Cardiac muscle cell (in vitro differentiated cells and primary cell): ENCODE results near the gene RRP1. TPM values are rescaled to one million over a fixed set of nuclear protein-coding genes. Genes with fewer than 3 reads are reported as not detected.

Experiments used
- DNase-seq, 2 donors: peaks; one replicate each; pipeline versions ENCODE4 v3.0.0 to v3.0.0-alpha.2; 2010 to 2017; ENCODE audit warnings: low read depth in 1 of 2, low spot score in 1 of 2
- H3K27ac ChIP-seq: fragments of 200-600 bp; sonication (generic); 2 replicates; pipeline ENCODE4 v1.5.1; 2016
- H3K27me3 ChIP-seq: fragments of 200-600 bp; sonication (generic); 2 replicates; pipeline ENCODE4 v1.6.0; 2016; ENCODE audit warnings: control low read depth
- H3K36me3 ChIP-seq: fragments of 200-600 bp; sonication (generic); 2 replicates; pipeline ENCODE4 v1.5.1; 2016; ENCODE audit warnings: control low read depth
- H3K4me1 ChIP-seq: fragments of 200-600 bp; sonication (generic); 2 replicates; pipeline ENCODE4 v1.8.1; 2017; ENCODE audit warnings: low read depth, mild to moderate bottlenecking, mixed run types
- H3K4me3 ChIP-seq: fragments of 200-600 bp; sonication (generic); 2 replicates; pipeline ENCODE4 v1.5.1; 2016; ENCODE audit warnings: mild to moderate bottlenecking
- H3K9me3 ChIP-seq: fragments of 200-600 bp; sonication (generic); 2 replicates; pipeline ENCODE4 v1.5.1; 2017; ENCODE audit warnings: low read depth, mild to moderate bottlenecking, control low read depth
- polyA plus RNA-seq: library from polyadenylated mRNA; unstranded; fragments of >200 nt; fragmentation: Nextera tagmentation; extraction: Ambion mirVana; gene quantifications from 2 replicates; pipeline ENCODE4 v1.2.1, GENCODE V29; 2016
- total RNA-seq: library from RNA; depleted of rRNA; stranded (reverse); fragments of >200 nt; gene quantifications from 2 replicates; pipeline ENCODE4 v1.2.3, GENCODE V29; 2016
- TF ChIP-seq, protein P1 (sequence below): IDR thresholded peaks from 2 replicates; pipeline ENCODE4 v1.5.1; 2012; ENCODE audit warnings: low read depth, mild to moderate bottlenecking, low read length

RRP1 gene
- total and polyA plus RNA-seq, 2 experiments from 2014 or later = 20.1 to 27.8 TPM

DNA sequence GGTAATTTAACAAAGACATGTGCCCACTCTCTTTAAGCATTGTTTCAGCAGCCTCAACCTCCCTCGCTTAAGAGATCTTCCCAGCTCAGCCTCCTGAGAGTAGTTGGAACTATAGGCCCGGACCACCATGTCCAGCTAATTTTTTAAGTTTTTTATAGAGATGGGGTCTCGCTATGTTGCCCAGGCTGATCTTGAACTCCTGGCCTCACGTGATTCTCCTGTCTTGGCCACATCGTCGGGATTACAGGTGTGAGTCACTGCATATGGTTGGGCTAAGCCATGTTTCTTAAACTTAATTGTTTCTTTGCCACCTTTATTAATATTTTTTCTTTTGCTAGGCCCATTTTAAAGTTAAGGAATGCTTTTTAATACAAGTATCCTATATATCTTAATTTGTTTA, 57.1 kb downstream of the RRP1 start:
- no peak for DNase-seq
- Histone ChIP-seq H3K4me3 (no peak overlapping the region), H3K27me3 (no peaks in the 10 kb centered on the region), H3K27ac (no peak overlapping the region), H3K9me3 (no peaks in the 10 kb centered on the region), H3K36me3 (no peaks in the 10 kb centered on the region), H3K4me1 (no peaks in the 10 kb centered on the region)
- TF ChIP-seq, protein P1, sequence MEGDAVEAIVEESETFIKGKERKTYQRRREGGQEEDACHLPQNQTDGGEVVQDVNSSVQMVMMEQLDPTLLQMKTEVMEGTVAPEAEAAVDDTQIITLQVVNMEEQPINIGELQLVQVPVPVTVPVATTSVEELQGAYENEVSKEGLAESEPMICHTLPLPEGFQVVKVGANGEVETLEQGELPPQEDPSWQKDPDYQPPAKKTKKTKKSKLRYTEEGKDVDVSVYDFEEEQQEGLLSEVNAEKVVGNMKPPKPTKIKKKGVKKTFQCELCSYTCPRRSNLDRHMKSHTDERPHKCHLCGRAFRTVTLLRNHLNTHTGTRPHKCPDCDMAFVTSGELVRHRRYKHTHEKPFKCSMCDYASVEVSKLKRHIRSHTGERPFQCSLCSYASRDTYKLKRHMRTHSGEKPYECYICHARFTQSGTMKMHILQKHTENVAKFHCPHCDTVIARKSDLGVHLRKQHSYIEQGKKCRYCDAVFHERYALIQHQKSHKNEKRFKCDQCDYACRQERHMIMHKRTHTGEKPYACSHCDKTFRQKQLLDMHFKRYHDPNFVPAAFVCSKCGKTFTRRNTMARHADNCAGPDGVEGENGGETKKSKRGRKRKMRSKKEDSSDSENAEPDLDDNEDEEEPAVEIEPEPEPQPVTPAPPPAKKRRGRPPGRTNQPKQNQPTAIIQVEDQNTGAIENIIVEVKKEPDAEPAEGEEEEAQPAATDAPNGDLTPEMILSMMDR = no peak

DNA sequence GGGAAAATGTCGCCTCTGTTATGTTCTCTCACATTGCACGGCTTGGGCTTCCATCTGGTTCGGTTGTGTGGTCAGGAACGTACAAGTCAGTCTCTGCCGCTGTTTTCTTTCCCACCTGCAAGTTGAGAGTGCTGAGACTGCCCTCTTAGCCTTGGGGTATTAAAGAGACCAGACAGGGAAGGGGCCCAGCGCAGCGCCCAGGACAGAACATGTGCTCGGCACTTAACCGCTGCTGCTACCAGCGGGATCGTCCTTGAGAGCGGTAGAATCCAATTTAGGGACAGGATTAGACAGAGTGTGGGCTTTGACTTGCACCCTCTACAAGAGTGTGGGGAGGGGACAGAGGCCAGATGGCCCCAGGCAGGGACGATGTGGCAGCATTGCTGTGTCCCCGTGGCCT, 57.9 kb downstream of the RRP1 start:
- Histone ChIP-seq H3K36me3 (no peaks in the 10 kb centered on the region), H3K4me1 (no peaks in the 10 kb centered on the region), H3K27ac (no peak overlapping the region), H3K4me3 (no peak overlapping the region), H3K27me3 (no peaks in the 10 kb centered on the region), H3K9me3 (no peaks in the 10 kb centered on the region)
- TF ChIP-seq, protein P1 = no peak
- no peak for DNase-seq

DNA sequence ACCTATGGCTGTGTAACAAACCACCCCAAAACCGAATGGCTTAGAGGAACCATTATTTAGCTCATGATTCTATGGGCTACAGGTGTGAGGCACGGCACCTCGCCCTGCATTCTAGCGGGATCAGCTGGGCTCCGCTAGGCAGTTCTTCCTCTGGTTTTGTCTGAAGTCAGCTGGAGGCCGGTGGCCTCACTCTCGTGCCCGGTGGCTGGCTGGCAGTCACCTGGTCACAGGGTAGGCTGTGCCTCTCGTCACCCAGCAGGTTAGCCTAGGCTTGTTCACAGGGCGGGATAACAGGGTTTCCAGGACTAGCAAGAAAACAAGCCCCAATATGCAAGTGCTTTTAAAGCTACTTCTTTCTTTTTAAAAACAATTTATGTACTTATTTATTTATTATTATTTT, 59.4 kb downstream of the RRP1 start:
- Histone ChIP-seq H3K27me3 (no peaks in the 10 kb centered on the region), H3K4me3 (no peak overlapping the region), H3K27ac (no peak overlapping the region), H3K9me3 (no peaks in the 10 kb centered on the region), H3K36me3 (no peaks in the 10 kb centered on the region), H3K4me1 (no peaks in the 10 kb centered on the region)
- TF ChIP-seq, protein P1 = no peak
- no peak for DNase-seq

DNA sequence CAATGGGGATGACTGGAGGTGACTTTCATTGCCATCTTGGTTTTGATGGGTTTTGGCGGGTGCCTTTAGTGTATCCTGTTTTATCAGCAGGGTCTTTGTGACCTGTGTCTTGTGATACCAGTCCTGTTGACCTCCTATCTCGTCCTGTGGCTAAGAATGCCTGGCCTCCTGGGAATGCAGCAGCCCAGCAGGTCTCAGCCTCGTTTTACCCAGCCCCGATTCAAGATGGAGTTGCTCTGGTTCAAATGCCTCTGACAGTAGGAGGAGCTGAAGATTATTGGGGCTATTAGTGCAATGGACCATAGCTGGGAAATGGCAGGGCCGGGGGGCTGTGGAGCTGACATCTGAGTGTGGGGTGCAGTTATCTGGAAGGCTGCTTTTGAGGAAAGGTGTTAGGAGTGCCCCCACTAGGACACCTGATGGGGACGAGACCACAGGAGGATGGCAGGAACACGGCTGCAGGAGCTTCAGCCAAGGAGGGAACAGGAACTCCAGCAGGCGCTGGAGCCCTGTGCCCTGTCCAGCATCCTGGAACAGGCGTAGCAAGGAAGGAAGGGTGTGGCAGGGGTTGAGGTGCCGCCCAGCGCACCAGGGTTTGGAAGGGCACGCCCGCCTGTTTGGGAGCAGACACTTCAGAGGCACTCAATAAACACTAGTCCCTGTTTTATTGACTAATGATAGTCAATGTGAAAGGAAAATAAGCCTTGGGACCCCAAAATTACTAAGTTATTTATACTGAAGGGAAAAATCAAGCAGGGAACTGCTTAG, 60.3 kb downstream of the RRP1 start:
- Histone ChIP-seq H3K4me1 (no peaks in the 10 kb centered on the region), H3K27ac (no peak overlapping the region), H3K4me3 (no peak overlapping the region), H3K27me3 (no peaks in the 10 kb centered on the region), H3K36me3 (no peaks in the 10 kb centered on the region), H3K9me3 (no peaks in the 10 kb centered on the region)
- TF ChIP-seq, protein P1 = no peak
- DNase-seq = no peak

DNA sequence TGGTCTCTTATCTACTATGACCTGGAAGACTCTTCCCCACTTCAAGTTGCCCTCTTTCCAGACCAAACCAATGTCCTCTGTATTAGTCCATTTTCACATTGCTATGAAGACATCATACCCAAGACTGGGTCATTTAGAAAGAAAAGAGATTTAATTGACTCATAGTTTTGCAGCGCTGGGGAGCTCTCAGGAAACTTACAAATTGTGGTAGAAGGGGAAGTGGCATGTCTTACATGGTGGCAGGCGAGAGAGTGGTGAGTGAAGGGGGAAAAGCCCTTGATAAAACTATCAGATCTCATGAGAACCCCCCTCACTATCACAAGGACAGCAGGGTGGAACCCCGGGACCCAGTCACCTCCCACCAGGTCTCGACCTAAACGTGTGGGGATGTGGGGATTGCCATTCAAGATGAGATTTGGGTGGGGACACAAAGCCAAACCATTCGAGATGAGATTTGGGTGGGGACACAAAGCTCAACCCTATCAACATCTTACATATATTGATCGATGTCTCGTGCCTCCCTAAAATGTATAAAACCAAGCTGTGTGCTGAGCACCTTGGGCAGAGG, 61.4 kb downstream of the RRP1 start:
- H3K27me3 ChIP-seq = no peaks in the 10 kb centered on the region
- H3K9me3 ChIP-seq = no peaks in the 10 kb centered on the region
- no peak overlapping the region for H3K4me3 ChIP-seq
- H3K27ac ChIP-seq = no peak overlapping the region
- no peak for DNase-seq
- H3K36me3 ChIP-seq = no peaks in the 10 kb centered on the region
- TF ChIP-seq, protein P1 = no peak
- no peaks in the 10 kb centered on the region for H3K4me1 ChIP-seq
